PC-9 (cell line): ENCODE measurements around the gene HLCS. TPM values are rescaled to one million over a fixed set of nuclear protein-coding genes. Genes with fewer than 3 reads are reported as not detected.

Experiments
- BruUV-seq: library from RNA; stranded (reverse); fragments of 400-500 nt; replicated peaks from 2 replicates; lab custom pipeline; 2021; lab: Mats Ljungman, UMichigan
- CTCF ChIA-PET: fragments of 300-600 bp; sonication (Branson Sonifier 250); formaldehyde crosslinking; loops from one replicate; lab custom pipeline; 2022; ENCODE audit warnings: antibody characterized with exemption; lab: Charles Lee
- POLR2A ChIA-PET: fragments of 300-600 bp; sonication (Branson Sonifier 250); formaldehyde crosslinking; loops from one replicate; lab custom pipeline; 2022; ENCODE audit warnings: antibody characterized with exemption; ENCODE audit not compliant: unreplicated experiment; lab: Charles Lee
- DNase-seq, 2 experiments: peaks; one replicate each; pipeline versions ENCODE4 v3.0.0 to v3.0.0-alpha.2; 2015 to 2022; ENCODE audit warnings: mixed read lengths in 1 of 2
- H2AFZ ChIP-seq: fragments of 200-600 bp; sonication (generic); 2 replicates; pipeline ENCODE4 v1.8.1; 2017; ENCODE audit warnings: antibody characterized with exemption
- H3F3A ChIP-seq: fragments of 200-600 bp; sonication (generic); 2 replicates; pipeline ENCODE4 v1.8.1; 2017; ENCODE audit warnings: antibody characterized with exemption, mild to moderate bottlenecking, low read depth; ENCODE audit not compliant: insufficient read depth
- H3K27ac ChIP-seq: fragments of 200-600 bp; sonication (generic); 2 replicates; pipeline ENCODE4 v1.6.1; 2016; ENCODE audit warnings: mixed run types
- H3K27me3 ChIP-seq: fragments of 200-600 bp; sonication (generic); 2 replicates; pipeline ENCODE4 v1.6.1; 2016; ENCODE audit warnings: low read depth, mixed run types; ENCODE audit not compliant: insufficient read depth
- H3K36me3 ChIP-seq: fragments of 200-600 bp; sonication (generic); 2 replicates; pipeline ENCODE4 v1.6.1; 2016; ENCODE audit warnings: low read depth, mixed run types
- H3K4me1 ChIP-seq: fragments of 200-600 bp; sonication (generic); replicated peaks from 2 replicates; pipeline ENCODE4 v1.6.1; 2016; ENCODE audit warnings: mixed run types; ENCODE audit not compliant: insufficient read depth
- H3K4me2 ChIP-seq: fragments of 200-600 bp; sonication (generic); 2 replicates; pipeline ENCODE4 v1.6.1; 2017; ENCODE audit warnings: mixed run types
- H3K4me3 ChIP-seq: fragments of 200-600 bp; sonication (generic); 2 replicates; pipeline ENCODE4 v1.6.1; 2016; ENCODE audit warnings: mixed run types
- H3K79me2 ChIP-seq: fragments of 200-600 bp; sonication (generic); 2 replicates; pipeline ENCODE4 v1.6.1; 2017; ENCODE audit warnings: low read depth, mixed run types
- H3K9me2 ChIP-seq: fragments of 200-600 bp; sonication (generic); 2 replicates; pipeline ENCODE4 v1.8.1; 2017; ENCODE audit warnings: mild to moderate bottlenecking; ENCODE audit not compliant: insufficient read depth
- H3K9me3 ChIP-seq: fragments of 200-600 bp; sonication (generic); 2 replicates; pipeline ENCODE4 v1.8.1; 2016; ENCODE audit warnings: low read depth; ENCODE audit not compliant: insufficient read depth
- H4K20me1 ChIP-seq: fragments of 200-600 bp; sonication (generic); 2 replicates; pipeline ENCODE4 v1.8.1; 2017; ENCODE audit not compliant: insufficient read depth
- EZH2 ChIP-seq: fragments of 200-600 bp; sonication (generic); IDR thresholded peaks from 2 replicates; pipeline ENCODE4 v1.8.0; 2017; ENCODE audit warnings: antibody characterized with exemption, low read depth
- intact Hi-C: fragments of 100-400 bp; cut with micrococcal nuclease; formaldehyde crosslinking; loops from one replicate; pipeline ENCODE4 v1.10.0; 2022; ENCODE audit not compliant: unreplicated experiment
- total RNA-seq: library from RNA; stranded (reverse); gene quantifications from 2 replicates; pipeline ENCODE4 v1.2.3, GENCODE V29; 2021
- TF ChIP-seq, protein P1 (sequence below): fragments of 200-600 bp; sonication (generic); conservative IDR thresholded peaks from 2 replicates; pipeline ENCODE4 v1.6.1; 2017; ENCODE audit warnings: mixed run types, antibody characterized with exemption, mild to moderate bottlenecking, moderate library complexity

The HLCS gene
- total RNA-seq, 1 experiment from 2014 or later: 21.6 TPM

DNA sequence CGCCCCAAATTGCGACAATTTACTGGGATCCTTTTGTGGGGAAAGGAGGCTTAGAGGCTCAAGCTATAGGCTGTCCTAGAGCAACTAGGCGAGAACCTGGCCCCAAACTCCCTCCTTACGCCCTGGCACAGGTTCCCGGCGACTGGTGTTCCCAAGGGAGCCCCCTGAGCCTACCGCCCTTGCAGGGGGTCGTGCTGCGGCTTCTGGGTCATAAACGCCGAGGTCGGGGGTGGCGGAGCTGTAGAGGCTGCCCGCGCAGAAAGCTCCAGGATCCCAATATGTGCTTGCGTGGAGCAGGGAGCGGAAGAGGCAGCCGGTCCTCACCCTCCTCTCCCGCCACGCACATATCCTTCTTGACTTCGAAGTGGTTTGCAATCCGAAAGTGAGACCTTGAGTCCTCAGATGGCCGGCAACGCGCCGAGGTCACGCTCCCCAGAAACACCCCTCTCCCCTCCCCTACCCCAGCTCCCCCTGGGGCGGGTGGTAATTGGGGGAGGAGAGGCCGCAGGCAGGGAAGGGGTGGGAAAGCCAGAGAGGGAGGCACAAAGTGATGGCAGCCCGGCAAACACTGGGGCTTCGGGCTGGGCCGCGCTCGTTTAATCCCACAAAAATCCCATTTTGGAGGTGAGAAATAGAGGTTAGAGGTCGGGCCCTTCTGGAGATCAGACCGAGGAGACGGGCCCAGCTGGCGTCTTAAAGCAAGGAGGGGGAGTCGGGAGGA, 261.4 kb downstream of the HLCS start:
- TF ChIP-seq EZH2: no peak
- TF ChIP-seq, protein P1, sequence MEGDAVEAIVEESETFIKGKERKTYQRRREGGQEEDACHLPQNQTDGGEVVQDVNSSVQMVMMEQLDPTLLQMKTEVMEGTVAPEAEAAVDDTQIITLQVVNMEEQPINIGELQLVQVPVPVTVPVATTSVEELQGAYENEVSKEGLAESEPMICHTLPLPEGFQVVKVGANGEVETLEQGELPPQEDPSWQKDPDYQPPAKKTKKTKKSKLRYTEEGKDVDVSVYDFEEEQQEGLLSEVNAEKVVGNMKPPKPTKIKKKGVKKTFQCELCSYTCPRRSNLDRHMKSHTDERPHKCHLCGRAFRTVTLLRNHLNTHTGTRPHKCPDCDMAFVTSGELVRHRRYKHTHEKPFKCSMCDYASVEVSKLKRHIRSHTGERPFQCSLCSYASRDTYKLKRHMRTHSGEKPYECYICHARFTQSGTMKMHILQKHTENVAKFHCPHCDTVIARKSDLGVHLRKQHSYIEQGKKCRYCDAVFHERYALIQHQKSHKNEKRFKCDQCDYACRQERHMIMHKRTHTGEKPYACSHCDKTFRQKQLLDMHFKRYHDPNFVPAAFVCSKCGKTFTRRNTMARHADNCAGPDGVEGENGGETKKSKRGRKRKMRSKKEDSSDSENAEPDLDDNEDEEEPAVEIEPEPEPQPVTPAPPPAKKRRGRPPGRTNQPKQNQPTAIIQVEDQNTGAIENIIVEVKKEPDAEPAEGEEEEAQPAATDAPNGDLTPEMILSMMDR: no peak
- H3K9me2 ChIP-seq: no peaks in the 10 kb centered on the region
- no TSS peak for BruUV-seq
- ChIA-PET CTCF (no interaction called here), POLR2A (no interaction called here)
- no peak overlapping the region for H3K4me3 ChIP-seq
- peaks cover 32% of the 10 kb centered on the region for H4K20me1 ChIP-seq
- no peak overlapping the region for H3K27ac ChIP-seq
- H3F3A ChIP-seq: no peaks in the 10 kb centered on the region; the same call in 1 of the 2 replicates
- DNase-seq: no peak
- H3K4me2 ChIP-seq: no peak overlapping the region
- H3K27me3 ChIP-seq: no peaks in the 10 kb centered on the region
- 0 out of 2 replicates have a peak, but pooled peaks cover 10% of the 10 kb centered on the region for H3K4me1 ChIP-seq
- H3K36me3 ChIP-seq: no peaks in the 10 kb centered on the region; the same call in 1 of the 2 replicates
- intact Hi-C loops: no loop called here
- H3K79me2 ChIP-seq: peaks cover 95% of the 10 kb centered on the region
- H3K9me3 ChIP-seq: no peaks in the 10 kb centered on the region
- H2AFZ ChIP-seq: no peak overlapping the region

DNA sequence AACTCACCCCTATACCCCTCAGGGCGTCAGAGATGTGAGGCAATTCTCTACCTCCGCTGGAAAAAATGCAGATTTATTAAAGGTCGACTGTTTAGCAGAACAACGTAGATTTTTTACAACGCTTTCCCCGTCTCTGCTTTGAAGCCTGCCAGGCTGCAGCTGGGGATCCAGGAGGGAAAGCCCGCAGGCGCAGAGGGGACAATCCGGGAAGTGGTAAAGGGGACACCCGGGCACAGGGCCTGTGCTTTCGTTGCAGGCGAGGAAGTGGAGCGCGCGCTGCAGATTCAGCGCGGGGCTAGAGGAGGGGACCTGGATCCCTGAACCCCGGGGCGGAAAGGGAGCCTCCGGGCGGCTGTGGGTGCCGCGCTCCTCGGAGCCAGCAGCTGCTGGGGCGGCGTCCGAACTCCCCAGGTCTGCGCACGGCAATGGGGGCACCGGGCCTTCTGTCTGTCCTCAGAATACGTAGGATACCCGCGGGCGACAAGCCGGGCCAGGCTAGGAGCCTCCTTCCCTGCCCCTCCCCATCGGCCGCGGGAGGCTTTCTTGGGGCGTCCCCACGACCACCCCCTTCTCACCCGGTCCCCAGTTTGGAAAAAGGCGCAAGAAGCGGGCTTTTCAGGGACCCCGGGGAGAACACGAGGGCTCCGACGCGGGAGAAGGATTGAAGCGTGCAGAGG, 262.1 kb downstream of the HLCS start:
- H3F3A ChIP-seq: no peaks in the 10 kb centered on the region; the same call in 1 of the 2 replicates
- DNase-seq: no peak
- CTCF ChIA-PET: no interaction called here
- TF ChIP-seq, protein P1: no peak
- TF ChIP-seq EZH2: no peak
- H3K9me2 ChIP-seq: no peaks in the 10 kb centered on the region
- no peaks in the 10 kb centered on the region; the same call in 1 of the 2 replicates for H3K36me3 ChIP-seq
- peaks cover 32% of the 10 kb centered on the region for H4K20me1 ChIP-seq
- H3K4me2 ChIP-seq: no peak overlapping the region
- H3K27ac ChIP-seq: no peak overlapping the region
- no TSS peak for BruUV-seq
- H3K4me1 ChIP-seq: 0 out of 2 replicates have a peak, but pooled peaks cover 10% of the 10 kb centered on the region
- no peaks in the 10 kb centered on the region for H3K9me3 ChIP-seq
- H2AFZ ChIP-seq: no peak overlapping the region
- no peak overlapping the region for H3K4me3 ChIP-seq
- no peaks in the 10 kb centered on the region for H3K27me3 ChIP-seq
- POLR2A ChIA-PET: no interaction called here
- intact Hi-C loops: no loop called here
- peaks cover 95% of the 10 kb centered on the region for H3K79me2 ChIP-seq

- H3K27me3 ChIP-seq: no peaks in the 10 kb centered on the region
- TF ChIP-seq, protein P1: no peak
- TF ChIP-seq EZH2: no peak
- no peak overlapping the region for H3K4me3 ChIP-seq
- no peaks in the 10 kb centered on the region for H3K9me3 ChIP-seq
- no peak overlapping the region for H3K27ac ChIP-seq
- intact Hi-C loops: no loop called here
- CTCF ChIA-PET: interaction anchor here (0.6 kb wide), 1 partner anchor 176 kb away, joined by 3 read pairs; no protein-coding TSS in a partner anchor
- H3F3A ChIP-seq: no peaks in the 10 kb centered on the region; the same call in 1 of the 2 replicates
- POLR2A ChIA-PET: no interaction called here
- no peaks in the 10 kb centered on the region for H3K9me2 ChIP-seq
- 0 out of 2 replicates have a peak, but pooled peaks cover 10% of the 10 kb centered on the region for H3K4me1 ChIP-seq
- no peak overlapping the region for H2AFZ ChIP-seq
- no peaks in the 10 kb centered on the region; the same call in 1 of the 2 replicates for H3K36me3 ChIP-seq
- peaks cover 94% of the 10 kb centered on the region for H3K79me2 ChIP-seq
- peak overlapping the region; percentile 92 for H3K4me2 ChIP-seq
- no TSS peak for BruUV-seq
- no peak for DNase-seq
- peaks cover 32% of the 10 kb centered on the region for H4K20me1 ChIP-seq
These were observed 262.7 kb downstream of the HLCS start for GRCh38 chr21:36703626-36704280.
